Tibial nerve (tissue), 4 donors: ENCODE measurements around the gene MPPED1.

Source experiments
- EP300 ChIP-seq, 2 donors: sonication (generic); formaldehyde crosslinking; IDR thresholded peaks; one replicate each; pipeline ENCODE4 v1.6.1; 2017; ENCODE audit warnings: antibody characterized with exemption in 2 of 2, mild to moderate bottlenecking in 1 of 2
- TF ChIP-seq, protein P1 (sequence below), 5 experiments: fragments of 200-600 bp in 3 of 5; fragments of 450-650 bp in 2 of 5; sonication (generic) in 3 of 5; IDR thresholded peaks; one replicate each; pipeline ENCODE4 v1.5.1; 2016 to 2019; ENCODE audit warnings: antibody characterized with exemption in 5 of 5, mild to moderate bottlenecking in 3 of 5, moderate library complexity in 2 of 5

DNA sequence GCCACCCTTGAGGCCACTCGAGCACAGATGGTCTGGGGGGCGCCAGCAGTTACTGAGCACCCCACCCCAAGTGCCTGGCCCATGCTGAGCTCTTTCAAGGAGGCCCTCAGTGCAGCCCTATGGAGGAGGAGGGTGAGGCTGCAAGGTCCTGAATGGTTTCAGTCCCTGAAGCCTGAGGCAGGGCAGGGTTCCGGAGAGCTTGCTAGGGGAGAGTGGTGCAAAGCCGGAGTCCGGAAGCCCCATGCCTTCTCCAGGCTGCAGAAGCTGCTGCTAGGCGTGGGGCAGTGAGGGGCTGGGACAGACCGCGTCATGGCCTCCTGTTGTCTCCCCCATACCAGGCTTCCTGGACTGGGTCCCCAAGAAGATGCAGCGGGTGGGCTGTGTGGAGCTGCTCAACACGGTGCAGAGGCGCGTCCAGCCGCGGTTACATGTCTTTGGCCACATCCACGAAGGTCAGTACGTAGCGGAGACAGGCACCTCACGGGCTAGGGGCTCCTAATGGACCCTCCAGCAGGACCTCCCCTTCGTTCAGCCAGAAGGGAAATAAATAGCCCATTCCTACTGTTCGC lies 90.6 kb downstream of the MPPED1 start:
- TF ChIP-seq, protein P1, sequence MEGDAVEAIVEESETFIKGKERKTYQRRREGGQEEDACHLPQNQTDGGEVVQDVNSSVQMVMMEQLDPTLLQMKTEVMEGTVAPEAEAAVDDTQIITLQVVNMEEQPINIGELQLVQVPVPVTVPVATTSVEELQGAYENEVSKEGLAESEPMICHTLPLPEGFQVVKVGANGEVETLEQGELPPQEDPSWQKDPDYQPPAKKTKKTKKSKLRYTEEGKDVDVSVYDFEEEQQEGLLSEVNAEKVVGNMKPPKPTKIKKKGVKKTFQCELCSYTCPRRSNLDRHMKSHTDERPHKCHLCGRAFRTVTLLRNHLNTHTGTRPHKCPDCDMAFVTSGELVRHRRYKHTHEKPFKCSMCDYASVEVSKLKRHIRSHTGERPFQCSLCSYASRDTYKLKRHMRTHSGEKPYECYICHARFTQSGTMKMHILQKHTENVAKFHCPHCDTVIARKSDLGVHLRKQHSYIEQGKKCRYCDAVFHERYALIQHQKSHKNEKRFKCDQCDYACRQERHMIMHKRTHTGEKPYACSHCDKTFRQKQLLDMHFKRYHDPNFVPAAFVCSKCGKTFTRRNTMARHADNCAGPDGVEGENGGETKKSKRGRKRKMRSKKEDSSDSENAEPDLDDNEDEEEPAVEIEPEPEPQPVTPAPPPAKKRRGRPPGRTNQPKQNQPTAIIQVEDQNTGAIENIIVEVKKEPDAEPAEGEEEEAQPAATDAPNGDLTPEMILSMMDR (IDR thresholded peaks at IDR 0.05) = no peak
- TF ChIP-seq EP300 (IDR thresholded peaks at IDR 0.05) = no peak
